SU-DHL-6 (cell line): ENCODE results near the gene GRIA1.

Experiments
- CTCF ChIP-seq: fragments of 200-600 bp; sonication (generic); IDR thresholded peaks from one replicate; pipeline ENCODE4 v1.5.1; 2017; ENCODE audit warnings: antibody characterized with exemption, mild to moderate bottlenecking, low read length, moderate library complexity; ENCODE audit not compliant: insufficient read depth, poor library complexity, severe bottlenecking
- EZH2phosphoT487 ChIP-seq: fragments of 200-600 bp; sonication (generic), shearing (Covaris generic); conservative IDR thresholded peaks from 2 replicates; pipeline ENCODE4 v1.6.1; 2018; ENCODE audit warnings: mild to moderate bottlenecking, antibody characterized with exemption, low read length, moderate library complexity, mixed read lengths

GRCh38 chr5:153794327-153794726 is 303.9 kb downstream of the GRIA1 start:
- TF ChIP-seq CTCF (no peak), EZH2phosphoT487 (no peak)
